GM21737 (cell line): Measurements from ENCODE around the gene ABCA3.

Experiments used
- ATAC-seq: cut with Tn5 transposase; IDR thresholded peaks from one replicate; pipeline ENCODE4 v1.9.1; 2021; ENCODE audit warnings: mild to moderate bottlenecking, moderate library complexity; ENCODE audit not compliant: unreplicated experiment

ABCA3 gene

DNA sequence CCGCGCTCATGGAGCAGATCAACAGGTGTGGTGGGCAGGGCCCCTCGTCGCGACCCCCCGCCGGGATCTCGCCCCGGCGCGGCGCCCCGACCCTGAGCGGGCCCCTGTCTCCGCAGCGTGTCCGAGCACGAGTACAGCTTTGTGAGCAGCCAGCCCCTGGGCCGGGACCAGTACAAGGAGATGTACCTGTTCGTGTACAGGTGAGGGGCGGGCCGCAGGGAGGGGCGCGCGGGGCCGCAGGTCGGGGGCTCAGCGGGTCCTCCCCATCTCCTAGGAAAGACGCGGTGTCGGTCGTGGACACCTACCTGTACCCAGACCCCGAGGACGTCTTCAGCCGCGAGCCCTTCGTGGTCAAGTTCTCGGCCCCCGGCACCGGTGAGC, 103.4 kb downstream of the ABCA3 start:
- ATAC-seq: no peak

DNA sequence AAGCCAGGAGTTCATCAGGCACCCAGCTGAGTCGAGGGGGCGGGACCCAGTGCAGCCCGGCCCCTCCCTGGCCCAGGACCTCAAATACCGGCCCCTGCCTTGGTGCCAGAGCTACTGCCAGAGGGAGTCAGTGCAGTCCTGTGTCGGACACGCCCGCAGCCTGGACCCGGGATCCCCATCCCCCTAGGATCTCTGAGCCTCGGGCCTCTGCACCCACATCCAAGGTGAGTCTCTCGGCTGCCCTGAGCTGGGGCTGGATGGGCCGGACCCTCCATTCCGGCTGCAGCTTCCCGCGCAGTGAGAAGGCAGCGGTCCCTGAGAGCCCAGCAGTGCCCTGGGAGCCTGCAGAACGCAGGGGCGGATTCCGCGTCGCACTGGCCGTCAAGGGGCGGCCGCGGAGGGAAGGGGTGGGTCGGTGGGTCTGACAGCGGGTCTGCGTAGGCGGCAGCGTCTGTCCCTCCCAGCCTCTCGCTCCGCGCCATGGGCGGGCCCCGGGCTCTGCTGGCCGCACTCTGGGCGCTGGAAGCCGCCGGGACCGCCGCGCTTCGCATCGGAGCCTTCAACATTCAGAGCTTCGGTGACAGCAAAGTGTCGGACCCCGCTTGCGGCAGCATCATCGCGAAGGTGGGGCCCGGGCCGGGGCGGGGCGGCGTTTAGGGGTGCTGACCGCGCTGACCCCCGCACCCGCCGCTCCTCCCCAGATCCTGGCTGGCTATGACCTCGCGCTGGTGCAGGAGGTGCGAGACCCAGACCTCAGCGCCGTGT, 104.0 kb downstream of the ABCA3 start, which contains the start of gene DNASE1L2:
DNASE1L2 (plus strand) TSS at position 108 of the 765 bp plus-strand sequence; CDS start at position 481, 373 bp downstream.
- ATAC-seq: no peak

GRCh38 chr16:2235695-2236336, 104.7 kb downstream of the ABCA3 start:
- ATAC-seq: no peak

- ATAC-seq: no peak
These were observed 105.3 kb downstream of the ABCA3 start for GRCh38 chr16:2235234-2235651.

DNA sequence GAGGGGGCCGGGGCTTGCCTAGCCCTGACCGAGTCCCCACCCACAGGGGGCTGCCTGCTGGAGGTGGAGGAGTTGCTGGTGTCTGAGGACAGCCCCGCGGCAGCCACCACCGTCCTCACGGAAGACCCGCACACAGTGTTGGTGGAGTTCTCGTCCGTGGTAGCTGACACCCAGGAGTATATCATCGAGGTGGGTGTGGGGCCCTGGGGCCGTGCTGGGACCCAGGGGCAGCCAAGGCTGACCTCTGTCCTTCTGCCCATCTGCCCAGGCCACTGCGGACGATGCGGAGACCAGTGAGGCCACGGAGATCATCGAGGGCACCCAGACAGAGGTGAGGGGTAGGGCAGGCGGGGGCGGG, 105.7 kb downstream of the ABCA3 start:
- no peak for ATAC-seq

DNA sequence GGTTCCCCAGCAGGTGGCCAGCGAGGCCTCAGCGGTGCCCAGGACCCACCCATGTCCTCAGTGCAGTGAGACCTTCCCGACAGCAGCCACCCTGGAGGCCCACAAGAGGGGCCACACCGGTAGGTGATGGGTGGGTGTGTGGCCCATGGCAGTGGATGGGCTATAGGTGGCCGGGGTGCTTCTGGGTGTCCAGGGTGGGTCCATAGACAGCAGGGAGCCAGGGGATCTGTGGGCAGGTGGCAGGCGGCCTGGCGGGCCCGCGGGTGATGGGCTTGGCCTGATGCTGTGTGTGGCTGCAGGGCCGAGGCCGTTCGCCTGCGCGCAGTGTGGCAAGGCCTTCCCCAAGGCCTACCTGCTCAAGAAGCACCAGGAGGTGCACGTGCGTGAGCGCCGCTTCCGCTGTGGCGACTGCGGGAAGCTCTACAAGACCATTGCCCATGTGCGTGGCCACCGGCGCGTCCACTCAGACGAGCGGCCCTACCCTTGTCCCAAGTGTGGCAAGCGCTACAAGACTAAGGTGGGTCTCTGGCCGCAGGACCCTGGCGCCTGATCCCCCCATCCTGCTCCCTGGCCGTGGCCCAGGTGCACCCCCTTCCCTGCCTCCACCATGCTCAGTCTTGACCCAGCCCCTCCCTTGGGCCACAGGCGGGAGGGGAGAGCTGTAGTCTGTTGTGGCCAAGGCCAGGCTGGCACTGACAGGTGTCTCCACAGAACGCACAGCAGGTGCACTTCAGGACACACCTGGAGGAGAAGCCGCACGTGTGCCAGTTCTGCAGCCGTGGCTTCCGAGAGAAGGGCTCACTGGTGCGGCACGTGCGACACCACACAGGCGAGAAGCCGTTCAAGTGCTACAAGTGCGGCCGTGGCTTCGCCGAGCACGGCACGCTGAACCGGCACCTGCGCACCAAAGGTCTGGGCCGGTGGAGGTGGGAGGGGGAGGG, 106.4 kb downstream of the ABCA3 start:
- no peak for ATAC-seq

GRCh38 chr16:2233046-2233775, 107.3 kb downstream of the ABCA3 start:
- ATAC-seq: no peak

DNA sequence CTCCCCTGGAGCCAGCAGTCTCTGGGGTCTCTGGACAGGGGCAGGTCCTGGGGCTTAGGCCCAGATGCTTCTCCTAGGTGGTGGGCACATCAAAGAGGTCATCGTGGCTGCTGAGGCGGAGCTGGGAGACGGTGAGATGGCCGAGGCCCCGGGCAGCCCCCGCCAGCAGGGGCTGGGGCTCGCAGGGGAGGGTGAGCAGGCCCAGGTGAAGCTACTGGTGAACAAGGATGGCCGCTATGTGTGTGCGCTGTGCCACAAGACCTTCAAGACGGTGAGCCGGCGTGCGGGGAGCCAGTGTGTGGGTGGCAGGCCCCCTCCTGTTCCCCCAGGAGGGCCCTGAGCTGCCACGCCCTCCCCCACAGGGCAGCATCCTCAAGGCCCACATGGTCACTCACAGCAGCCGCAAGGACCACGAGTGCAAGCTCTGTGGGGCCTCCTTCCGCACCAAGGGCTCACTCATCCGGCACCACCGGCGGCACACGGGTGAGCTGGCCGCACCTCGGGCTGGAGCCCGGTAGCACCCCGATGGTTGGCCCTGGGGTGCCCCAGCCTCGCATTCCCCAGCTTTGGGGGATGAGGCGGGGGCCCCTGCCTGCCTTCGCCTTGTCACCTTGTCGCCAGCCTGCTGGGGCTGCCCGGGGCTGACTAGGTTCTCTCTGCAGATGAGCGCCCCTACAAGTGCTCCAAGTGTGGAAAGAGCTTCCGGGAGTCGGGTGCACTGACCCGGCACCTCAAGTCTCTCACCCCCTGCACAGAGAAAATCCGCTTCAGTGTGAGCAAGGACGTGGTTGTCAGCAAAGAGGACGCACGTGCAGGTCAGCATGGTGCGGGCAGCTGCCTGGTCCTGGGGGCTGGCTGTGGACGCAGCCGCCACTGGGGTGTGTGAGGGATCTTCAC, 108.2 kb downstream of the ABCA3 start:
- no peak for ATAC-seq

DNA sequence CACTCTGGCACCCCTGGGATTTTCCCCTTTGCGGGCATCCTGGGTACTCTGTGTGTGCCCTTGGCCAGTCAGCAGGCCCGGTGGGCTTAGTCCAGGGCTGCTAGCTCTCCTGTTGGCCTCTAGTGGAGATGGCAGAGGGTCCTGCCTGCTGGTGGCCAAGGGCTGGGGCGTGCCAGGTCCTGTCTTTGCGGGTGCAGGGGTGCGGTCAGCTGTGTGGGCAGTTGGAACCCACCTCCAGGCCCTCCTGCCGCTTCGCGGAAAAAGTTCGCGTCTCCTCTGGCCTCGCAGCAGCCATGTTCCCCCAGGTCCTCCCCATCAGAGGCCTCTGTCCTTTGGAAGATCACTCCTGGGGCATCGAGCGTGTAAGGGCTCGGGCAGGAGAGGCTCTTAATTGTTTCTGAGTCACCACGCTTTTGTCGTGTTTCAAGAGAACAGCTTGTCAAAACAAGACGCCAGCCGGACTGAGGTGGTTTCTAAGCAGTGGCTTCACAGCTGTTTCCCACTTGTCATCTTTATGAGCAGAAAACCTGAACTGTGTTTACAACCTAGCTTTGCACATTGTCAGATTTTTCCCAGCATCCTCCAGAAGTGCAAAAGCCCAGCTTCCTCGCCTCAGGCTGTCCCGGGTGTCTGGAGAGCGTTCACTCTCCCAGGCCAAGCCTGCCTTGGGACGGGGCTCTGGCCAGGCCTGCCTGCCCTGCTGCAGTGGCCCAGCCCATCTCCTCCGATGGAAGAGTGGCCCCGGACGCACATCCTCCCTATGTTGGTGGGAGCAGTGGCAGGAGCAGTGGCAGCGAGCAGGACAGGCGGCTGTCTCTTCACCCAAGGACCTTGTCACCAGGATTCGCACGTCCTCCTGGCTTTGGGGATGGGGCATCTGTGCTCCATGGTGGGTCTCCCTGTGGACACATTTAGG, 109.3 kb downstream of the ABCA3 start:
- no peak for ATAC-seq

DNA sequence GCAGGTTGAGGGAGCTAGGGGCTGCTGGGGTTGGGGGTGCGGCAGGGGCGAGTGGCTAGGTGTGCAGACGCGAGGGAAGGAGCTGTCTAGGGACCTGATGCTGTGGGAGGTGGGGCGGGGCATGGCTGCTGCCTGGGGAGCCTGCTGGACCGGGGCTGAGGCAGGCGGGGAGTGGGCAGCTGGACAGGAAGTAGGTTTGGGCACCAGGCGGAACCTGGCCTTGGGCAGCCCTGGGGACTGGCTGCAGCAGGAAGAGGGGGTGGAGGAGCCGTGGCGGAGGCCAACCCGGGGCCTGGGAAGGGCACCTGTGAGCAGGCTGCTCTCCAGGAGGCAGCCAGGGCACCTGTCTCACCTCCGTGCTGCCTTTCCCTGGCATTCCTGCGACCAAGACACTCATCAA, 110.2 kb downstream of the ABCA3 start:
- ATAC-seq: no peak

GRCh38 chr16:2229632-2230250, 110.8 kb downstream of the ABCA3 start:
- ATAC-seq: no peak

GRCh38 chr16:2229091-2229490, 111.4 kb downstream of the ABCA3 start:
- no peak for ATAC-seq

GRCh38 chr16:2228161-2228824, 112.2 kb downstream of the ABCA3 start:
- ATAC-seq: no peak

DNA sequence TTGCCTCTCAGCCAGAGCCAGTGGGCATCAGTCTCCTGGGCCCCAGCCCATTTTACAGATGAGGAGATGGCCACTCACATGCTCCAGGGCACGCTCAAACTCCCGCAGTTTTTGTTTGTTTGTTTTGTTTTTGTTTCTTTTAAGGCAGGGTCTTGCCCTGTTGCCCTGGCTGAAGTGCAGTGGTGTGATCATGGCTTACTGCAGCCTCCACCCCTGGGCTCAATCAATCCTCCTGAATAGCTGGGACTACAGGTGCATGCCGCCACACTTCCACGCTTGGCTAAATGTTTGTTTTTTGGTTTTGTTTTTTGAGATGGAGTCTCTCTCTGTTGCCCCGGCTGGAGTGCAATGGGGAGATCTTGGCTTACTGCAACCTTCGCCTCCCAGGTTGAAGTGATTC, 113.6 kb downstream of the ABCA3 start:
- ATAC-seq: no peak

- ATAC-seq: no peak
These were observed 114.2 kb downstream of the ABCA3 start for GRCh38 chr16:2226245-2226793.
